Fibroblast of lung (primary cell): Measurements from ENCODE around the gene LHX4. TPM values are rescaled to one million over a fixed set of nuclear protein-coding genes. Genes with fewer than 3 reads are reported as not detected.
A peak's percentile ranks its signal among the peaks of the same experiment; 100 is the strongest.

ENCODE experiments used
- DNase-seq, 2 donors: peaks; one replicate each; pipeline versions ENCODE4 v3.0.0 to v3.0.0-alpha.2; 2010; ENCODE audit warnings: low read depth in 2 of 2
- H2AFZ ChIP-seq: 2 replicates; pipeline ENCODE4 v1.5.1; 2012; ENCODE audit warnings: low read length, control low read depth, inconsistent platforms
- H3K27ac ChIP-seq: 2 replicates; pipeline ENCODE4 v1.5.1; 2011; ENCODE audit warnings: low read length, control low read depth; ENCODE audit not compliant: insufficient read depth
- H3K27me3 ChIP-seq: 2 replicates; pipeline ENCODE4 v1.5.1; 2011; ENCODE audit warnings: mild to moderate bottlenecking, low read length; ENCODE audit not compliant: control insufficient read depth, insufficient read depth
- H3K36me3 ChIP-seq: 2 replicates; pipeline ENCODE4 v1.5.1; 2011; ENCODE audit warnings: low read length; ENCODE audit not compliant: control insufficient read depth, insufficient read depth
- H3K4me1 ChIP-seq: 2 replicates; pipeline ENCODE4 v1.5.1; 2011; ENCODE audit warnings: low read length; ENCODE audit not compliant: control insufficient read depth, insufficient read depth; ENCODE audit errors: extremely low read depth
- H3K4me2 ChIP-seq: 2 replicates; pipeline ENCODE4 v1.5.1; 2011; ENCODE audit warnings: low read length, control low read depth; ENCODE audit not compliant: insufficient read depth; ENCODE audit errors: extremely low read depth
- H3K4me3 ChIP-seq, 4 experiments: fragments of 200-600 bp in 1 of 4; sonication (generic) in 1 of 4; replicated peaks in 1 of 4; 2 replicates each; pipeline ENCODE4 v1.5.1; 2011 to 2016; ENCODE audit warnings: low read length in 4 of 4, low read depth in 3 of 4, mild to moderate bottlenecking in 3 of 4, control low read depth in 2 of 4, inconsistent platforms in 1 of 4, mixed read lengths in 1 of 4; ENCODE audit not compliant: insufficient read depth in 1 of 4; ENCODE audit errors: control extremely low read depth in 1 of 4
- H3K79me2 ChIP-seq: 2 replicates; pipeline ENCODE4 v1.5.1; 2012; ENCODE audit warnings: mild to moderate bottlenecking, low read length, inconsistent platforms; ENCODE audit not compliant: control insufficient read depth, insufficient read depth
- H3K9ac ChIP-seq: 2 replicates; pipeline ENCODE4 v1.5.1; 2011; ENCODE audit warnings: mild to moderate bottlenecking, low read length, control low read depth; ENCODE audit not compliant: insufficient read depth
- H3K9me3 ChIP-seq: 2 replicates; pipeline ENCODE4 v1.5.1; 2012; ENCODE audit warnings: low read depth, low read length; ENCODE audit not compliant: control insufficient read depth, insufficient read depth
- H4K20me1 ChIP-seq: 2 replicates; pipeline ENCODE4 v1.5.1; 2011; ENCODE audit warnings: low read length; ENCODE audit not compliant: control insufficient read depth, insufficient read depth; ENCODE audit errors: extremely low read depth
- EZH2 ChIP-seq: IDR thresholded peaks from 2 replicates; pipeline ENCODE4 v1.5.1; 2012; ENCODE audit warnings: low read length, control low read depth, mild to moderate bottlenecking; ENCODE audit errors: missing control alignments
- polyA plus RNA-seq, 2 donors: library from polyadenylated mRNA; depleted of rRNA in 1 of 2; stranded (reverse) in 1 of 2; unstranded in 1 of 2; fragments of >200 nt; gene quantifications; 2 replicates each; pipeline ENCODE4 v1.2.1, GENCODE V29; 2011 to 2012; ENCODE audit warnings: missing spikeins in 1 of 2
- total RNA-seq: library from RNA; depleted of rRNA; stranded (reverse); fragments of >200 nt; gene quantifications from 2 replicates; pipeline ENCODE4 v1.2.1, GENCODE V29; 2014
- TF ChIP-seq, protein P1 (sequence below), 2 donors: IDR thresholded peaks in 1 of 2; conservative IDR thresholded peaks in 1 of 2; 1 replicate in 1 of 2; 2 replicates in 1 of 2; pipeline ENCODE4 v1.5.1; 2011 to 2012; ENCODE audit warnings: low read length in 2 of 2, control low read depth in 1 of 2, inconsistent platforms in 1 of 2, low read depth in 1 of 2, mild to moderate bottlenecking in 1 of 2

LHX4 gene
- total and polyA plus RNA-seq, 2 donors (not counting 1 experiment from before 2014, with no cell fraction given) = 0.03 to 0.33 TPM

DNA sequence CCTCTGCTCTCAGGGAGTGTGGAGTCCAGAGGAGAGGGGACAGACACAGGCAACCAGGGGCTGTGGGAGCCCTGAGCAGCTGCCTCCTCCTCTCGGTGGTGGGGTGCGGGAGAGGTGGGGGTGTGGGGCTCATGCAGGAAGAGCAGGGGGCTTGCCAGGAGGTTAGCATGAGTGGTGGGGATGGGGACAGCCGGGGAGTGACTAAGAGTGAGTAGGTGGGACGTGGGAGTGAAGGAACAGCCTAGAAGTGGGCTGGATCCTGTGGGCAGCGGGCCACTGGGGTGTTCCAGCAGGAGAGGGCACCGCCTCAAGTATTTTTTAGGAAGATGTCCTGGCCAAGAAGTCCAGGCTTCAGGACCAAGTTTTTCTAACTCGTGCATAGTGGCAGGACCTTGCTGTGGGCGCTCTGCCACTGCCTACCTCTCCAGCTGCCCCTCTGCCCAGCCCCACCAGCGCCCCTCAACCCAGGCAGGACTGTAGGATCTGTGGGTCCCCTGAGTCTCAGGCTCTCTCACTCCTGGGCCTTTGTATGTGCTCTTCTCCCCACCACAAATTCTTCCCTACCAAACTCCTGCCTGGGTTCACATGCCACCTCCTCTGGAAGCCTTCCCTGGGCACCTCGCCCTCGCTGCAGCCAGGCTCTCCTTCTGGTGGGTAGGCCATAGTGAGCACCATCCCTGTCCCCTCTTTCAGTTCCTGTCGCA is 18.8 kb upstream of the LHX4 start:
- H3K27me3 ChIP-seq = no peaks in the 10 kb centered on the region
- no peaks in the 10 kb centered on the region for H3K9me3 ChIP-seq
- peaks cover 2% of the 10 kb centered on the region for H3K4me1 ChIP-seq
- DNase-seq = no peak
- H2AFZ ChIP-seq = no peak overlapping the region
- H3K79me2 ChIP-seq = no peaks in the 10 kb centered on the region
- no peak for TF ChIP-seq EZH2
- TF ChIP-seq, protein P1, sequence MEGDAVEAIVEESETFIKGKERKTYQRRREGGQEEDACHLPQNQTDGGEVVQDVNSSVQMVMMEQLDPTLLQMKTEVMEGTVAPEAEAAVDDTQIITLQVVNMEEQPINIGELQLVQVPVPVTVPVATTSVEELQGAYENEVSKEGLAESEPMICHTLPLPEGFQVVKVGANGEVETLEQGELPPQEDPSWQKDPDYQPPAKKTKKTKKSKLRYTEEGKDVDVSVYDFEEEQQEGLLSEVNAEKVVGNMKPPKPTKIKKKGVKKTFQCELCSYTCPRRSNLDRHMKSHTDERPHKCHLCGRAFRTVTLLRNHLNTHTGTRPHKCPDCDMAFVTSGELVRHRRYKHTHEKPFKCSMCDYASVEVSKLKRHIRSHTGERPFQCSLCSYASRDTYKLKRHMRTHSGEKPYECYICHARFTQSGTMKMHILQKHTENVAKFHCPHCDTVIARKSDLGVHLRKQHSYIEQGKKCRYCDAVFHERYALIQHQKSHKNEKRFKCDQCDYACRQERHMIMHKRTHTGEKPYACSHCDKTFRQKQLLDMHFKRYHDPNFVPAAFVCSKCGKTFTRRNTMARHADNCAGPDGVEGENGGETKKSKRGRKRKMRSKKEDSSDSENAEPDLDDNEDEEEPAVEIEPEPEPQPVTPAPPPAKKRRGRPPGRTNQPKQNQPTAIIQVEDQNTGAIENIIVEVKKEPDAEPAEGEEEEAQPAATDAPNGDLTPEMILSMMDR (conservative IDR thresholded peaks at IDR 0.05 in 1 of 2, IDR thresholded peaks at IDR 0.05 in 1 of 2; ENCODE audit: low read depth in 1 of 2, low read length in 2 of 2) = no peak
- H3K9ac ChIP-seq = no peak overlapping the region
- no peaks in the 10 kb centered on the region for H3K36me3 ChIP-seq
- no peaks in the 10 kb centered on the region for H4K20me1 ChIP-seq
- no peak overlapping the region for H3K4me2 ChIP-seq
- H3K27ac ChIP-seq = no peak overlapping the region
- H3K4me3 ChIP-seq = no peak overlapping the region

GRCh38 chr1:180211860-180212229 is 18.2 kb upstream of the LHX4 start:
- no peak overlapping the region for H3K4me3 ChIP-seq
- no peaks in the 10 kb centered on the region for H3K9me3 ChIP-seq
- H3K27ac ChIP-seq = no peak overlapping the region
- no peaks in the 10 kb centered on the region for H3K27me3 ChIP-seq
- H3K9ac ChIP-seq = no peak overlapping the region
- no peaks in the 10 kb centered on the region for H4K20me1 ChIP-seq
- H3K36me3 ChIP-seq = no peaks in the 10 kb centered on the region
- TF ChIP-seq EZH2 = no peak
- TF ChIP-seq, protein P1 (conservative IDR thresholded peaks at IDR 0.05 in 1 of 2, IDR thresholded peaks at IDR 0.05 in 1 of 2; ENCODE audit: low read depth in 1 of 2, low read length in 2 of 2) = no peak
- peaks cover 2% of the 10 kb centered on the region for H3K4me1 ChIP-seq
- H3K79me2 ChIP-seq = no peaks in the 10 kb centered on the region
- H3K4me2 ChIP-seq = no peak overlapping the region
- no peak overlapping the region for H2AFZ ChIP-seq
- DNase-seq = no peak

DNA sequence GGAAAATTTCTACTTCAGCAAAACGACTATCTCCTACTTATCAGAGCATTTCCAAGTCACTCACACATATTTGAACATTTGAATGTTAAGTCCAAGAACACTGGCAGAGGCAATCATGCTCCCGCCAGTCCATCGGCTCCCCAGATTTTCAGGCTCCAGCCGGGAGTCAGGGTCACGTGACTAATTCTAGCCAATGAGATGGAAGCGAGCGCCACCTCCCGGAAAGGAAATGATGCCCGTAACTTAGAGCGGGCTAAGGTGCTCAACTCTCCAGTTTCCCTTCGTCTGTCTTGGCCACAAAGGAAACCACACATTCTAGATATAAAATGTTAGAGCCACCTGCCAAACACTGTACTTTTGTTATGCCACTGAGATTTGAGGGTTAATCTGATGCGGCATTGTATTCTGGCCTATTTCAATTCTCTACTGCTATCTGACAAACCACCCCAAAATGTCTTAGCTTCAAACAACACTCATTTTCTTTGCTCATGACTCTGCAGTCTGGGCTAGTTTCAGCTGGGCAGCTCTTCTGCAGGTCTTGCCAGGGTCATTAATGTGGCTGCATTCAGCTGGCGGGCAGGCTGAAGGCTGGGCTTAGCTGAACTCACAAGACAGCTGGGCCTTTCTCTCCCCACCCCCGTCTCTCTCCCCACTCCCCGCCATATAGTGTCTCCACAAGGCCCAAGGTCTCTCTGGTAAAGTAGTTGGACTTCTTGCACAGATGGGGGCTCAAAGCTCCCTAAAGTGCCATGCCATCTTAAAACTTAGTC is 16.5 kb upstream of the LHX4 start:
- Histone ChIP-seq H3K27ac (peak overlapping the region; percentile 30), H3K4me1 (peaks cover 2% of the 10 kb centered on the region), H3K36me3 (no peaks in the 10 kb centered on the region), H2AFZ (peak overlapping the region; percentile 57), H3K9ac (no peak overlapping the region), H3K9me3 (no peaks in the 10 kb centered on the region), H3K79me2 (no peaks in the 10 kb centered on the region), H3K4me2 (peak overlapping the region; percentile 32), H3K27me3 (no peaks in the 10 kb centered on the region), H4K20me1 (no peaks in the 10 kb centered on the region), H3K4me3 (peak overlapping the region in 3 of 4 experiments; percentile 12 to 19 (median 19))
- peak; percentile 9 to 45 for DNase-seq
- no peak for TF ChIP-seq EZH2
- TF ChIP-seq, protein P1 (conservative IDR thresholded peaks at IDR 0.05 in 1 of 2, IDR thresholded peaks at IDR 0.05 in 1 of 2; ENCODE audit: low read depth in 1 of 2, low read length in 2 of 2) = peak in 1 of 2 donors; percentile 29
